Measurements from ENCODE around the gene VPS29.
"Not testable (repeated sequence)": the region's sequence is repeated elsewhere in the genome, so short reads cannot be mapped to it uniquely, and the experiment has no call there.

Gene VPS29

GRCh38 chr12:110520876-110521712, 19.2 kb upstream of the VPS29 start:
- not testable (repeated sequence) for DNase-seq

GRCh38 chr12:110518014-110518413, 16.1 kb upstream of the VPS29 start:
- not testable (repeated sequence) for DNase-seq

- DNase-seq, result no peak
Observed at GRCh38 chr12:110516995-110517394, 15.1 kb upstream of the VPS29 start.

- DNase-seq, result no peak
Observed at GRCh38 chr12:110514363-110514762, 12.5 kb upstream of the VPS29 start.

GRCh38 chr12:110513842-110514241, 11.9 kb upstream of the VPS29 start:
- no peak for DNase-seq

GRCh38 chr12:110508071-110508586, 6.2 kb upstream of the VPS29 start:
- no peak for DNase-seq

- no peak for DNase-seq
Observed at GRCh38 chr12:110505332-110505731, 3.4 kb upstream of the VPS29 start.

GRCh38 chr12:110503432-110503831, 1.5 kb upstream of the VPS29 start:
- DNase-seq, result no peak

- peak; percentile 71 for DNase-seq
Observed at GRCh38 chr12:110501399-110501751, 536 bp downstream of the VPS29 start.

- DNase-seq, result no peak
Observed at GRCh38 chr12:110498984-110499706, 2.8 kb downstream of the VPS29 start.

GRCh38 chr12:110475426-110475825, 26.5 kb downstream of the VPS29 start:
- no peak for DNase-seq

- peak; percentile 96 for DNase-seq
Observed at GRCh38 chr12:110468214-110469048, 33.5 kb downstream of the VPS29 start, which contains the start of the genes FAM216A and GPN3. Gene FAM216A (plus strand): TSS chr12:110468845. CDS start chr12:110468876, 31 bp downstream. Gene GPN3 (minus strand): TSS chr12:110468257. CDS start chr12:110468203, 54 bp downstream.

GRCh38 chr12:110467847-110468213, 34.1 kb downstream of the VPS29 start:
- no peak for DNase-seq

- DNase-seq, result no peak
Observed at GRCh38 chr12:110466791-110467190, 35.1 kb downstream of the VPS29 start.

- not testable (repeated sequence) for DNase-seq
Observed at GRCh38 chr12:110465765-110466164, 36.1 kb downstream of the VPS29 start.

GRCh38 chr12:110465024-110465423, 36.9 kb downstream of the VPS29 start:
- DNase-seq, result no peak

- not testable (repeated sequence) for DNase-seq
Observed at GRCh38 chr12:110461189-110461588, 40.7 kb downstream of the VPS29 start.

GRCh38 chr12:110458756-110459155, 43.2 kb downstream of the VPS29 start:
- no peak for DNase-seq

- no peak for DNase-seq
Observed at GRCh38 chr12:110453569-110454296, 48.2 kb downstream of the VPS29 start.

- DNase-seq, result no peak
Observed at GRCh38 chr12:110451263-110451662, 50.6 kb downstream of the VPS29 start.

- DNase-seq, result peak; percentile 94
Observed at GRCh38 chr12:110449799-110450497, 52.0 kb downstream of the VPS29 start, which contains the start of gene ARPC3. Gene ARPC3 (minus strand): TSS chr12:110450337. CDS start chr12:110450260, 77 bp downstream.

All from NCI-H2029 (cell line).